SK-N-DZ (cell line): ENCODE measurements around the gene FAM184A.
"Not testable (repeated sequence)": the region's sequence is repeated elsewhere in the genome, so short reads cannot be mapped to it uniquely, and the experiment has no call there.

Experiments used
- DNase-seq: peaks from one replicate; pipeline ENCODE4 v3.0.0-alpha.2; 2015; ENCODE audit warnings: low spot score

The FAM184A gene

GRCh38 chr6:119097815-119098361 is 19.4 kb upstream of the FAM184A start:
- not testable (repeated sequence) for DNase-seq

GRCh38 chr6:119096721-119097565 is 18.5 kb upstream of the FAM184A start:
- DNase-seq: no peak

- no peak for DNase-seq
Observed at GRCh38 chr6:119090256-119090655, 11.8 kb upstream of the FAM184A start.

GRCh38 chr6:119084784-119085183 is 6.3 kb upstream of the FAM184A start:
- no peak for DNase-seq

- no peak for DNase-seq
Observed at GRCh38 chr6:119083007-119083406, 4.5 kb upstream of the FAM184A start.

GRCh38 chr6:119079283-119079809 is 882 bp upstream of the FAM184A start:
- DNase-seq: no peak

GRCh38 chr6:119077643-119078375 is 655 bp downstream of the FAM184A start:
- peak; percentile 38 for DNase-seq

GRCh38 chr6:119077391-119077642 is 1.1 kb downstream of the FAM184A start:
- no peak for DNase-seq

GRCh38 chr6:119076576-119077390 is 1.7 kb downstream of the FAM184A start:
- no peak for DNase-seq

GRCh38 chr6:119076173-119076572 is 2.3 kb downstream of the FAM184A start:
- no peak for DNase-seq

GRCh38 chr6:119075200-119075981 is 3.1 kb downstream of the FAM184A start:
- no peak for DNase-seq

GRCh38 chr6:119073307-119074051 is 5.0 kb downstream of the FAM184A start:
- no peak for DNase-seq

GRCh38 chr6:119071576-119071975 is 6.9 kb downstream of the FAM184A start:
- no peak for DNase-seq

- no peak for DNase-seq
Observed at GRCh38 chr6:119067091-119067490, 11.4 kb downstream of the FAM184A start.

- no peak for DNase-seq
Observed at GRCh38 chr6:119066517-119066916, 11.9 kb downstream of the FAM184A start.

GRCh38 chr6:119065955-119066354 is 12.5 kb downstream of the FAM184A start:
- DNase-seq: no peak

GRCh38 chr6:119065382-119065781 is 13.1 kb downstream of the FAM184A start:
- no peak for DNase-seq

GRCh38 chr6:119063491-119063890 is 15.0 kb downstream of the FAM184A start:
- DNase-seq: no peak

GRCh38 chr6:119061215-119061614 is 17.2 kb downstream of the FAM184A start:
- DNase-seq: no peak

GRCh38 chr6:119060255-119060907 is 18.1 kb downstream of the FAM184A start:
- DNase-seq: no peak
